ENCODE results near the gene PASD1. TPM values are rescaled to one million over a fixed set of nuclear protein-coding genes. Genes with fewer than 3 reads are reported as not detected.

Gene PASD1
- total RNA-seq, 2 donors from 2014 or later: not detected

- Histone ChIP-seq H3K36me3 (ENCODE audit: control insufficient read depth, insufficient read depth, low read length) (no peaks in the 10 kb centered on the region), H3K27me3 (ENCODE audit: control insufficient read depth, insufficient read depth, low read length, poor library complexity, severe bottlenecking) (no peaks in the 10 kb centered on the region), H3K27ac (ENCODE audit: low read depth, low read length) (no peak overlapping the region), H3K9me3 (ENCODE audit: control insufficient read depth, low read length) (no peaks in the 10 kb centered on the region), H3K4me1 (ENCODE audit: control insufficient read depth, insufficient read depth, low read length) (no peaks in the 10 kb centered on the region), H3K9ac (ENCODE audit: extremely low read depth, low read length, poor library complexity, severe bottlenecking) (no peak overlapping the region), H3K4me3 (ENCODE audit: low read length) (no peak overlapping the region)
- no peak for TF ChIP-seq CTCF (conservative IDR thresholded peaks at IDR 0.05)
- no peaks in the 10 kb centered on the region for H3K27me3 Mint-ChIP-seq (ENCODE audit: insufficient read depth)
- H3K9me3 Mint-ChIP-seq: peaks cover 36% of the 10 kb centered on the region
- H3K4me1 Mint-ChIP-seq: no peaks in the 10 kb centered on the region
- no peaks in the 10 kb centered on the region for H3K36me3 Mint-ChIP-seq (ENCODE audit: low read depth)
- no peak overlapping the region for H3K27ac Mint-ChIP-seq
- DNase-seq: no peak
- WGBS, 2 experiments (ENCODE audit: insufficient coverage in 1 of 2, insufficient read length in 1 of 2): 27% methylated on average over 1 of the region's 1 CpG; no CpG with 5 or more reads in 1 of the 2 experiments
- H3K4me3 Mint-ChIP-seq: no peak overlapping the region
Measured at GRCh38 chrX:151596282-151596681, 32.8 kb downstream of the PASD1 start.

GRCh38 chrX:151604931-151605330 lies 41.5 kb downstream of the PASD1 start:
- no peaks in the 10 kb centered on the region for H3K27me3 ChIP-seq (ENCODE audit: control insufficient read depth, insufficient read depth, low read length, poor library complexity, severe bottlenecking)
- H3K9me3 ChIP-seq (ENCODE audit: control insufficient read depth, low read length): no peaks in the 10 kb centered on the region
- no peak for DNase-seq
- Mint-ChIP-seq H3K27ac (no peak overlapping the region), H3K4me3 (no peak overlapping the region), H3K9me3 (peaks cover 48% of the 10 kb centered on the region), H3K36me3 (ENCODE audit: low read depth) (no peaks in the 10 kb centered on the region), H3K4me1 (no peaks in the 10 kb centered on the region), H3K27me3 (ENCODE audit: insufficient read depth) (no peaks in the 10 kb centered on the region)
- TF ChIP-seq CTCF (conservative IDR thresholded peaks at IDR 0.05): no peak
- H3K4me3 ChIP-seq (ENCODE audit: low read length): no peak overlapping the region
- H3K36me3 ChIP-seq (ENCODE audit: control insufficient read depth, insufficient read depth, low read length): no peaks in the 10 kb centered on the region
- no peak overlapping the region for H3K9ac ChIP-seq (ENCODE audit: extremely low read depth, low read length, poor library complexity, severe bottlenecking)
- no peaks in the 10 kb centered on the region for H3K4me1 ChIP-seq (ENCODE audit: control insufficient read depth, insufficient read depth, low read length)
- no CpG with 5 or more reads among the region's 1 CpG for WGBS, 2 experiments (ENCODE audit: insufficient coverage in 1 of 2, insufficient read length in 1 of 2)
- H3K27ac ChIP-seq (ENCODE audit: low read depth, low read length): no peak overlapping the region

GRCh38 chrX:151609222-151609621 lies 45.7 kb downstream of the PASD1 start:
- Mint-ChIP-seq H3K36me3 (ENCODE audit: low read depth) (no peaks in the 10 kb centered on the region), H3K4me3 (no peak overlapping the region), H3K27ac (no peak overlapping the region), H3K27me3 (ENCODE audit: insufficient read depth) (no peaks in the 10 kb centered on the region), H3K9me3 (peaks cover 30% of the 10 kb centered on the region), H3K4me1 (no peaks in the 10 kb centered on the region)
- 78% methylated on average over 5 of the region's 5 CpGs; no CpG with 5 or more reads in 1 of the 2 experiments for WGBS, 2 experiments (ENCODE audit: insufficient coverage in 1 of 2, insufficient read length in 1 of 2)
- Histone ChIP-seq H3K27me3 (ENCODE audit: control insufficient read depth, insufficient read depth, low read length, poor library complexity, severe bottlenecking) (no peaks in the 10 kb centered on the region), H3K4me3 (ENCODE audit: low read length) (no peak overlapping the region), H3K36me3 (ENCODE audit: control insufficient read depth, insufficient read depth, low read length) (no peaks in the 10 kb centered on the region), H3K9me3 (ENCODE audit: control insufficient read depth, low read length) (no peaks in the 10 kb centered on the region), H3K9ac (ENCODE audit: extremely low read depth, low read length, poor library complexity, severe bottlenecking) (no peak overlapping the region), H3K4me1 (ENCODE audit: control insufficient read depth, insufficient read depth, low read length) (no peaks in the 10 kb centered on the region), H3K27ac (ENCODE audit: low read depth, low read length) (no peak overlapping the region)
- no peak for TF ChIP-seq CTCF (conservative IDR thresholded peaks at IDR 0.05)
- no peak for DNase-seq
